NCI-H446 treated with DMSO at 0.1 percent for 48 hours (cell line): ENCODE data around the gene MTUS2.

Source experiments
- DNase-seq: peaks from one replicate; lab custom pipeline; 2025; lab: John Stamatoyannopoulos, UW

Gene MTUS2

GRCh38 chr13:28859069-28859468 lies 38.9 kb downstream of the MTUS2 start:
- DNase-seq, result no peak

GRCh38 chr13:28859717-28860116 lies 39.6 kb downstream of the MTUS2 start:
- no peak for DNase-seq

GRCh38 chr13:28864544-28864943 lies 44.4 kb downstream of the MTUS2 start:
- no peak for DNase-seq

GRCh38 chr13:28865149-28865744 lies 45.1 kb downstream of the MTUS2 start:
- DNase-seq, result no peak

- no peak for DNase-seq
These were observed 45.8 kb downstream of the MTUS2 start for GRCh38 chr13:28865951-28866350.

- no peak for DNase-seq
These were observed 46.8 kb downstream of the MTUS2 start for GRCh38 chr13:28866932-28867331.

- no peak for DNase-seq
These were observed 47.4 kb downstream of the MTUS2 start for GRCh38 chr13:28867564-28867963.

- no peak for DNase-seq
These were observed 52.5 kb downstream of the MTUS2 start for GRCh38 chr13:28872427-28873176.

- no peak for DNase-seq
These were observed 55.9 kb downstream of the MTUS2 start for GRCh38 chr13:28875846-28876615.

- no peak for DNase-seq
These were observed 57.3 kb downstream of the MTUS2 start for GRCh38 chr13:28877408-28877807.

- DNase-seq, result no peak
These were observed 65.0 kb downstream of the MTUS2 start for GRCh38 chr13:28885181-28885580.

- DNase-seq, result no peak
These were observed 69.1 kb downstream of the MTUS2 start for GRCh38 chr13:28889086-28889732.

GRCh38 chr13:28890712-28891111 lies 70.6 kb downstream of the MTUS2 start:
- DNase-seq, result no peak

GRCh38 chr13:28918030-28918429 lies 97.9 kb downstream of the MTUS2 start:
- no peak for DNase-seq

- DNase-seq, result no peak
These were observed 102.2 kb downstream of the MTUS2 start for GRCh38 chr13:28922341-28922740.

- DNase-seq, result no peak
These were observed 115.0 kb downstream of the MTUS2 start for GRCh38 chr13:28935104-28935503.

GRCh38 chr13:28942906-28943305 lies 122.8 kb downstream of the MTUS2 start:
- DNase-seq, result no peak

- no peak for DNase-seq
These were observed 133.7 kb downstream of the MTUS2 start for GRCh38 chr13:28953714-28954418.

GRCh38 chr13:28954419-28954725 lies 134.2 kb downstream of the MTUS2 start:
- no peak for DNase-seq

- no peak for DNase-seq
These were observed 134.7 kb downstream of the MTUS2 start for GRCh38 chr13:28954810-28955209.

- DNase-seq, result no peak
These were observed 135.3 kb downstream of the MTUS2 start for GRCh38 chr13:28955264-28955966.
